Neural cell (in vitro differentiated cells): Measurements from ENCODE around the gene FOXJ3.

Source experiments
- EP300 ChIP-seq: fragments of 450-650 bp; conservative IDR thresholded peaks from 2 replicates; pipeline ENCODE4 v1.6.1; 2014; ENCODE audit warnings: antibody characterized with exemption, mild to moderate bottlenecking, moderate library complexity; ENCODE audit not compliant: poor library complexity, severe bottlenecking
- EZH2 ChIP-seq: fragments of 200-600, 300-800 bp; shearing (Covaris generic), sonication (generic); IDR thresholded peaks from 2 replicates; pipeline ENCODE4 v1.6.1; 2014; ENCODE audit warnings: antibody characterized with exemption, low read length, borderline replicate concordance, mild to moderate bottlenecking; ENCODE audit not compliant: insufficient read depth, poor library complexity, severe bottlenecking
- MXI1 ChIP-seq: fragments of 450-650 bp; conservative IDR thresholded peaks from 2 replicates; pipeline ENCODE4 v1.6.1; 2014; ENCODE audit warnings: antibody characterized with exemption, mild to moderate bottlenecking; ENCODE audit not compliant: poor library complexity, severe bottlenecking
- POLR2AphosphoS5 ChIP-seq: IDR thresholded peaks from 2 replicates; pipeline ENCODE4 v1.6.1; 2012
- RAD21 ChIP-seq: fragments of 450-650 bp; conservative IDR thresholded peaks from 2 replicates; pipeline ENCODE4 v1.6.1; 2014; ENCODE audit warnings: antibody characterized with exemption, mild to moderate bottlenecking, moderate library complexity
- TF ChIP-seq, protein P1 (sequence below): fragments of 450-650 bp; IDR thresholded peaks from 2 replicates; pipeline ENCODE4 v1.5.1; 2014; ENCODE audit warnings: antibody characterized with exemption, mild to moderate bottlenecking, moderate library complexity; ENCODE audit not compliant: poor library complexity, severe bottlenecking
- TF ChIP-seq, protein P2 (sequence below): IDR thresholded peaks from 2 replicates; pipeline ENCODE4 v1.6.1; 2012; ENCODE audit warnings: borderline replicate concordance

DNA sequence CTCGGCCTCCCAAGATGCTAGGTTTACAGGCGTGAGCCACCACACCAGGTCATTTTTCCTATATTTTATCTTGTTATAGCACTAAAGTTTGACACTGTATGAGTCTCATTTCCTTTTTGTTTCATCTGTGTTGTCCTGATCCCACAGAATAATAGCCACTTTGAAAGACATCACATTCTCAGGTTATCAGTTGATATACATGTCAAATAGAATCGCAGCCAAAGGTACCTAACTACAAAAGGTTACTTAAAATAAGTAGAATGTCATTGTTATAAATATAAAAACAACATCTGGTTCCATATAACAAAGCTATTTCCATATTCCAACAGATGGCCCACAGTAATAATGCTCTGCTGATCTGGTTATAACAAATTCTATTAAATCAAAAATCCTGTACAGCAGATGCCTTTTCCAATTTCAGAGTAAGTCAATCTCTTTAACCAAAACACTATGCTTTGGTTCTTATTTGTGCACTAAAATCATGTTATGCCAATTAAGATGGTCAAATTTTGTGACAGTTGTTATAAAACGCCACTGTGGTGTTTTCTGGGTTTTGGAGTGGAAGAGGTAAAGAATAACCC, 6.0 kb downstream of the FOXJ3 start:
- TF ChIP-seq, protein P1, sequence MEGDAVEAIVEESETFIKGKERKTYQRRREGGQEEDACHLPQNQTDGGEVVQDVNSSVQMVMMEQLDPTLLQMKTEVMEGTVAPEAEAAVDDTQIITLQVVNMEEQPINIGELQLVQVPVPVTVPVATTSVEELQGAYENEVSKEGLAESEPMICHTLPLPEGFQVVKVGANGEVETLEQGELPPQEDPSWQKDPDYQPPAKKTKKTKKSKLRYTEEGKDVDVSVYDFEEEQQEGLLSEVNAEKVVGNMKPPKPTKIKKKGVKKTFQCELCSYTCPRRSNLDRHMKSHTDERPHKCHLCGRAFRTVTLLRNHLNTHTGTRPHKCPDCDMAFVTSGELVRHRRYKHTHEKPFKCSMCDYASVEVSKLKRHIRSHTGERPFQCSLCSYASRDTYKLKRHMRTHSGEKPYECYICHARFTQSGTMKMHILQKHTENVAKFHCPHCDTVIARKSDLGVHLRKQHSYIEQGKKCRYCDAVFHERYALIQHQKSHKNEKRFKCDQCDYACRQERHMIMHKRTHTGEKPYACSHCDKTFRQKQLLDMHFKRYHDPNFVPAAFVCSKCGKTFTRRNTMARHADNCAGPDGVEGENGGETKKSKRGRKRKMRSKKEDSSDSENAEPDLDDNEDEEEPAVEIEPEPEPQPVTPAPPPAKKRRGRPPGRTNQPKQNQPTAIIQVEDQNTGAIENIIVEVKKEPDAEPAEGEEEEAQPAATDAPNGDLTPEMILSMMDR, result no peak
- no peak for TF ChIP-seq EP300
- TF ChIP-seq POLR2AphosphoS5, result no peak
- no peak for TF ChIP-seq RAD21
- no peak for TF ChIP-seq EZH2
- no peak for TF ChIP-seq MXI1
- TF ChIP-seq, protein P2, sequence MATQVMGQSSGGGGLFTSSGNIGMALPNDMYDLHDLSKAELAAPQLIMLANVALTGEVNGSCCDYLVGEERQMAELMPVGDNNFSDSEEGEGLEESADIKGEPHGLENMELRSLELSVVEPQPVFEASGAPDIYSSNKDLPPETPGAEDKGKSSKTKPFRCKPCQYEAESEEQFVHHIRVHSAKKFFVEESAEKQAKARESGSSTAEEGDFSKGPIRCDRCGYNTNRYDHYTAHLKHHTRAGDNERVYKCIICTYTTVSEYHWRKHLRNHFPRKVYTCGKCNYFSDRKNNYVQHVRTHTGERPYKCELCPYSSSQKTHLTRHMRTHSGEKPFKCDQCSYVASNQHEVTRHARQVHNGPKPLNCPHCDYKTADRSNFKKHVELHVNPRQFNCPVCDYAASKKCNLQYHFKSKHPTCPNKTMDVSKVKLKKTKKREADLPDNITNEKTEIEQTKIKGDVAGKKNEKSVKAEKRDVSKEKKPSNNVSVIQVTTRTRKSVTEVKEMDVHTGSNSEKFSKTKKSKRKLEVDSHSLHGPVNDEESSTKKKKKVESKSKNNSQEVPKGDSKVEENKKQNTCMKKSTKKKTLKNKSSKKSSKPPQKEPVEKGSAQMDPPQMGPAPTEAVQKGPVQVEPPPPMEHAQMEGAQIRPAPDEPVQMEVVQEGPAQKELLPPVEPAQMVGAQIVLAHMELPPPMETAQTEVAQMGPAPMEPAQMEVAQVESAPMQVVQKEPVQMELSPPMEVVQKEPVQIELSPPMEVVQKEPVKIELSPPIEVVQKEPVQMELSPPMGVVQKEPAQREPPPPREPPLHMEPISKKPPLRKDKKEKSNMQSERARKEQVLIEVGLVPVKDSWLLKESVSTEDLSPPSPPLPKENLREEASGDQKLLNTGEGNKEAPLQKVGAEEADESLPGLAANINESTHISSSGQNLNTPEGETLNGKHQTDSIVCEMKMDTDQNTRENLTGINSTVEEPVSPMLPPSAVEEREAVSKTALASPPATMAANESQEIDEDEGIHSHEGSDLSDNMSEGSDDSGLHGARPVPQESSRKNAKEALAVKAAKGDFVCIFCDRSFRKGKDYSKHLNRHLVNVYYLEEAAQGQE, result no peak
